GM12874 (cell line): ENCODE results near the gene NUDT19.

Source experiments
- TF ChIP-seq, protein P1 (sequence below): IDR thresholded peaks from 2 replicates; pipeline ENCODE4 v1.5.1; 2011; ENCODE audit warnings: low read depth, mild to moderate bottlenecking, control low read depth, low read length, moderate library complexity; ENCODE audit not compliant: insufficient read depth

Gene NUDT19

DNA sequence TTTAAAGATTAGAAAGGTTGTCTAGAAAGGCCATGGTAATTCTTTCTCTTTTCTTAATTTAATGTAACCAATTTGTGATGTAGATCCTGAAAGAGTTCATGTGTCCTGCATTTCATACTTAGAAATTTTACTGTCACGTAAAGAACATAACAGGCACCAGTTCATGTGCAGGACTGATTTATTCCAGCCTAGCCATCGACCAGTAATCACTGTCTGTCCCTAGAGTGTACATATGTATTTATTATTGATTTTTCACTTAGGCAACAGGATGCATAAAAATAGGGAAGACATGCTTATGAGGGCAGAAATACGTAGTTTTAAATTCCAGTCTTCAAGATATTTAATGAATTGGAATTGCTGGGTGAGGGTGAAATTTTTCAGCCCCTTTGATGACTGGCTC, 65.6 kb downstream of the NUDT19 start:
- TF ChIP-seq, protein P1, sequence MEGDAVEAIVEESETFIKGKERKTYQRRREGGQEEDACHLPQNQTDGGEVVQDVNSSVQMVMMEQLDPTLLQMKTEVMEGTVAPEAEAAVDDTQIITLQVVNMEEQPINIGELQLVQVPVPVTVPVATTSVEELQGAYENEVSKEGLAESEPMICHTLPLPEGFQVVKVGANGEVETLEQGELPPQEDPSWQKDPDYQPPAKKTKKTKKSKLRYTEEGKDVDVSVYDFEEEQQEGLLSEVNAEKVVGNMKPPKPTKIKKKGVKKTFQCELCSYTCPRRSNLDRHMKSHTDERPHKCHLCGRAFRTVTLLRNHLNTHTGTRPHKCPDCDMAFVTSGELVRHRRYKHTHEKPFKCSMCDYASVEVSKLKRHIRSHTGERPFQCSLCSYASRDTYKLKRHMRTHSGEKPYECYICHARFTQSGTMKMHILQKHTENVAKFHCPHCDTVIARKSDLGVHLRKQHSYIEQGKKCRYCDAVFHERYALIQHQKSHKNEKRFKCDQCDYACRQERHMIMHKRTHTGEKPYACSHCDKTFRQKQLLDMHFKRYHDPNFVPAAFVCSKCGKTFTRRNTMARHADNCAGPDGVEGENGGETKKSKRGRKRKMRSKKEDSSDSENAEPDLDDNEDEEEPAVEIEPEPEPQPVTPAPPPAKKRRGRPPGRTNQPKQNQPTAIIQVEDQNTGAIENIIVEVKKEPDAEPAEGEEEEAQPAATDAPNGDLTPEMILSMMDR = no peak
